ENCODE measurements around the gene PFDN5.

Gene PFDN5

GRCh38 chr12:53298164-53298563 is 2.8 kb downstream of the PFDN5 start:
- peak; percentile 75 for DNase-seq (ENCODE audit: low read depth)
- TF ChIP-seq CTCF (IDR thresholded peaks at IDR 0.05; ENCODE audit: control insufficient read depth, insufficient read depth, low read depth, low read length, missing control alignments) = no peak
- H3K4me3 ChIP-seq (ENCODE audit: control insufficient read depth, low read depth, low read length) = no peak overlapping the region

- H3K4me3 ChIP-seq (ENCODE audit: control insufficient read depth, low read depth, low read length) = peak overlapping the region; percentile 89
- no peak for DNase-seq (ENCODE audit: low read depth)
- TF ChIP-seq CTCF (IDR thresholded peaks at IDR 0.05; ENCODE audit: control insufficient read depth, insufficient read depth, low read depth, low read length, missing control alignments) = no peak
Measured at GRCh38 chr12:53299101-53299453, 3.7 kb downstream of the PFDN5 start.

GRCh38 chr12:53299454-53300180 is 4.3 kb downstream of the PFDN5 start, which contains the start of gene MYG1:
Gene MYG1 (plus strand): TSS chr12:53299695. CDS start chr12:53299738, 43 bp downstream.
- DNase-seq (ENCODE audit: low read depth) = no peak
- peak; percentile 35 for TF ChIP-seq CTCF (IDR thresholded peaks at IDR 0.05; ENCODE audit: control insufficient read depth, insufficient read depth, low read depth, low read length, missing control alignments)
- H3K4me3 ChIP-seq (ENCODE audit: control insufficient read depth, low read depth, low read length) = peak within 1 kb of the TSS; percentile 89

GRCh38 chr12:53300187-53300586 is 4.8 kb downstream of the PFDN5 start:
- peak overlapping the region; percentile 89 for H3K4me3 ChIP-seq (ENCODE audit: control insufficient read depth, low read depth, low read length)
- TF ChIP-seq CTCF (IDR thresholded peaks at IDR 0.05; ENCODE audit: control insufficient read depth, insufficient read depth, low read depth, low read length, missing control alignments) = no peak
- DNase-seq (ENCODE audit: low read depth) = no peak

GRCh38 chr12:53302903-53303302 is 7.6 kb downstream of the PFDN5 start:
- H3K4me3 ChIP-seq (ENCODE audit: control insufficient read depth, low read depth, low read length) = no peak overlapping the region
- no peak for TF ChIP-seq CTCF (IDR thresholded peaks at IDR 0.05; ENCODE audit: control insufficient read depth, insufficient read depth, low read depth, low read length, missing control alignments)
- no peak for DNase-seq (ENCODE audit: low read depth)

- no peak overlapping the region for H3K4me3 ChIP-seq (ENCODE audit: control insufficient read depth, low read depth, low read length)
- no peak for DNase-seq (ENCODE audit: low read depth)
- TF ChIP-seq CTCF (IDR thresholded peaks at IDR 0.05; ENCODE audit: control insufficient read depth, insufficient read depth, low read depth, low read length, missing control alignments) = no peak
Measured at GRCh38 chr12:53306826-53307225, 11.5 kb downstream of the PFDN5 start.
